ENCODE data around the gene ARHGEF9. TPM values are rescaled to one million over a fixed set of nuclear protein-coding genes. Genes with fewer than 3 reads are reported as not detected.

The ARHGEF9 gene
- total RNA-seq, 1 experiment from 2014 or later, result 16.7 TPM

GRCh38 chrX:63740382-63740781 lies 44.6 kb downstream of the ARHGEF9 start:
- H3K9me3 ChIP-seq (ENCODE audit: control insufficient read depth, insufficient read depth, low read depth, low read length), result no peaks in the 10 kb centered on the region
- CTCF ChIA-PET, result no interaction called here
- BruUV-seq (replicated peaks), result no TSS peak
- H3K36me3 ChIP-seq (ENCODE audit: control insufficient read depth, insufficient read depth, low read length), result no peaks in the 10 kb centered on the region
- H3K4me3 ChIP-seq (ENCODE audit: low read depth in 2 of 2, low read length in 2 of 2), result no peak overlapping the region
- H3K27ac ChIP-seq (ENCODE audit: low read length), result no peak overlapping the region
- TF ChIP-seq SIN3A (IDR thresholded peaks at IDR 0.05; ENCODE audit: borderline replicate concordance, insufficient read depth, low read depth, low read length) (no peak), POLR2AphosphoS5 (IDR thresholded peaks at IDR 0.05; ENCODE audit: low read depth, low read length) (no peak), CTCF (IDR thresholded peaks at IDR 0.05) (no peak), TCF7L2 (IDR thresholded peaks at IDR 0.05; ENCODE audit: low read depth, low read length) (no peak)
- H3K27me3 ChIP-seq (ENCODE audit: control insufficient read depth, insufficient read depth, low read length), result no peaks in the 10 kb centered on the region
- in situ Hi-C loops (cut with HindIII; ENCODE audit: low pct_unique_long_range_greater_than_20kb, low sequenced_read_pairs), result no loop called here
- POLR2A ChIA-PET, result no interaction called here
- no peaks in the 10 kb centered on the region for H3K4me1 ChIP-seq (ENCODE audit: control insufficient read depth, insufficient read depth, low read length)
- intact Hi-C loops (cut with micrococcal nuclease; ENCODE audit: unreplicated experiment), result no loop called here
- ATAC-seq (no peak), DNase-seq (ENCODE audit: low read depth, low spot score) (no peak)

GRCh38 chrX:63739885-63740284 lies 45.1 kb downstream of the ARHGEF9 start:
- H3K27me3 ChIP-seq (ENCODE audit: control insufficient read depth, insufficient read depth, low read length), result no peaks in the 10 kb centered on the region
- POLR2A ChIA-PET, result no interaction called here
- H3K27ac ChIP-seq (ENCODE audit: low read length), result no peak overlapping the region
- CTCF ChIA-PET, result no interaction called here
- no peaks in the 10 kb centered on the region for H3K9me3 ChIP-seq (ENCODE audit: control insufficient read depth, insufficient read depth, low read depth, low read length)
- H3K4me3 ChIP-seq (ENCODE audit: low read depth in 2 of 2, low read length in 2 of 2), result no peak overlapping the region
- no TSS peak for BruUV-seq (replicated peaks)
- no peak for DNase-seq (ENCODE audit: low read depth, low spot score)
- TF ChIP-seq TCF7L2 (IDR thresholded peaks at IDR 0.05; ENCODE audit: low read depth, low read length), result no peak
- no peak for TF ChIP-seq REST (IDR thresholded peaks at IDR 0.05; ENCODE audit: insufficient read depth in 1 of 2, low read depth in 2 of 2, low read length in 1 of 2)
- TF ChIP-seq POLR2AphosphoS5 (IDR thresholded peaks at IDR 0.05; ENCODE audit: low read depth, low read length), result no peak
- no peak; the same call in 1 of the 2 replicates for TF ChIP-seq CTCF (IDR thresholded peaks at IDR 0.05)
- TF ChIP-seq SIN3A (IDR thresholded peaks at IDR 0.05; ENCODE audit: borderline replicate concordance, insufficient read depth, low read depth, low read length), result no peak
- ATAC-seq, result no peak
- no peaks in the 10 kb centered on the region for H3K36me3 ChIP-seq (ENCODE audit: control insufficient read depth, insufficient read depth, low read length)
- in situ Hi-C loops (cut with HindIII; ENCODE audit: low pct_unique_long_range_greater_than_20kb, low sequenced_read_pairs), result no loop called here
- no peaks in the 10 kb centered on the region for H3K4me1 ChIP-seq (ENCODE audit: control insufficient read depth, insufficient read depth, low read length)
- intact Hi-C loops (cut with micrococcal nuclease; ENCODE audit: unreplicated experiment), result no loop called here
